SKM-1 (cell line): ENCODE results near the gene FAM25G.
"Not testable (repeated sequence)": the region's sequence is repeated elsewhere in the genome, so short reads cannot be mapped to it uniquely, and the experiment has no call there.

Experiments used
- DNase-seq: peaks from one replicate; lab custom pipeline; 2025; ENCODE audit not compliant: unreplicated experiment; lab: John Stamatoyannopoulos, UW

Gene FAM25G

GRCh38 chr10:47465216-47465917 lies 26.1 kb downstream of the FAM25G start:
- DNase-seq = not testable (repeated sequence)

- DNase-seq = not testable (repeated sequence)
Measured at GRCh38 chr10:47462577-47463358, 28.7 kb downstream of the FAM25G start.

- DNase-seq = not testable (repeated sequence)
Measured at GRCh38 chr10:47461261-47461687, 30.2 kb downstream of the FAM25G start.

GRCh38 chr10:47458466-47459154 lies 32.9 kb downstream of the FAM25G start:
- no peak for DNase-seq

DNA sequence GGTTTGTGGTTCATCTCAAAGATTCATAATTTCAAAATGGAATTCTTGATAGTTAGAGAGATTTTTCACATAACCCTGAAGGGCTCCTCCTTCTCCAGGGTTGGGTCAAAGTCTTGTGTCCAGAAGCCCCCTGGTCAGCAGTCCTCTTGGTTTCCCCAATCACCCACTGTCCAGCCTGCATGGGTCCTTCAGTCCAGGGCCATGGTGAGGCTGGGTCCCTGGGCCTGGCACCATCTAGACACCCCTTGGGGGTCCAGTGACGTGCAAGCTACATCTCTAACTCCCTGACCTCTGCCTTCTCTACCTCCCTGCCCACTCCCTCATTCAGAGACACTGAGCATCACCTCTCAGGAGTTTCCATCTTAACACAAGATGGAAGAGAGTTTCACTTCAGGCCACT lies 33.7 kb downstream of the FAM25G start:
- DNase-seq = no peak

DNA sequence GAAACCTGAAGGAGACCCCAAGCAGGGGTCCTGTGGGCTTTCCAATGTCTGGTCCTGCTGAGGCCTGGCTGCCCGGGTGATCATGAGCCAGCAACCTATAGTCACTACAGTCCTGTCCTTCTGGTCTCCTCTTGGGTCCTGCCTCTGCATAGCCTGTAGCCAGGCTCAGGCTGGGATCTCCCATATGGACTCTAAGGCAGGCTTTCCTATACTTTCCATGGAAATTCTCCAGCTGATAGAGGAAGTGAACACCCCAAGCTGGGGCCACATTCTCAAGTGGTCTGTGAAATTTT lies 34.0 kb downstream of the FAM25G start:
- no peak for DNase-seq

DNA sequence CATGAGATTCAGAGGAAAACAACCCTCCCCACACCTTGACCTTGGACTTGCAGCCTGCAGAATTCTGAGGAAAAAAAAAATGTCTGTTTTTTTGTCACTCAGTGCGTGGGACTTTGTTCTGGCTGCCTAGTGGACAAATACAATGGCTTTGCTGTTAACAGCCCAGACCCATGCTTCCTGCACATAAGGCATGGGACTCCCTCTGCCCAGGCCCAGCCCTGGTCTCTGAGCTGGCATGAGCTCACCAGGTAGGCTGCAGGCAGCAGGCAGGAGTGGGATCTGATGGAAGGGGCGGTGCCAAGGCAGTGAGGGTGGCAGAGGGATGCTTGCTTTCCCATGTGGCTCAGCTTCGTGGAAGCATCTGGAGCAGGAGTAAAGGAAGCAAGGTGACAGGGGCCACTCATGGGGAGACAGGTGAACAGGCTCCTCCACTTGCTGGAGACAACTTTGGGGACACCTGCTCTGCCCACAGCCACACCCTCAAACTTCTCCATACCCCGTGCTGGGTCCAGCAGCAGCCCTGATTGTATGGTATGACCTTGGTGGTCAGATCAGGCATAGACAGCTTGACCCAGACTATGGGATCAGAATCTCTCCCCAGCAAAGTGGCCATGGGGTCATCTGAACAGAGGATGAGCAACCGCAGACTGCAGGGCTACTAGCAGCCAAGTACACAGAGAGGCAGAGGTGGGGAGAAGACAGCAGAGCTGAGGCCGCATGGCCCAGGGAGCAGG lies 34.5 kb downstream of the FAM25G start:
- no peak for DNase-seq

GRCh38 chr10:47456079-47456785 lies 35.3 kb downstream of the FAM25G start:
- DNase-seq = no peak

DNA sequence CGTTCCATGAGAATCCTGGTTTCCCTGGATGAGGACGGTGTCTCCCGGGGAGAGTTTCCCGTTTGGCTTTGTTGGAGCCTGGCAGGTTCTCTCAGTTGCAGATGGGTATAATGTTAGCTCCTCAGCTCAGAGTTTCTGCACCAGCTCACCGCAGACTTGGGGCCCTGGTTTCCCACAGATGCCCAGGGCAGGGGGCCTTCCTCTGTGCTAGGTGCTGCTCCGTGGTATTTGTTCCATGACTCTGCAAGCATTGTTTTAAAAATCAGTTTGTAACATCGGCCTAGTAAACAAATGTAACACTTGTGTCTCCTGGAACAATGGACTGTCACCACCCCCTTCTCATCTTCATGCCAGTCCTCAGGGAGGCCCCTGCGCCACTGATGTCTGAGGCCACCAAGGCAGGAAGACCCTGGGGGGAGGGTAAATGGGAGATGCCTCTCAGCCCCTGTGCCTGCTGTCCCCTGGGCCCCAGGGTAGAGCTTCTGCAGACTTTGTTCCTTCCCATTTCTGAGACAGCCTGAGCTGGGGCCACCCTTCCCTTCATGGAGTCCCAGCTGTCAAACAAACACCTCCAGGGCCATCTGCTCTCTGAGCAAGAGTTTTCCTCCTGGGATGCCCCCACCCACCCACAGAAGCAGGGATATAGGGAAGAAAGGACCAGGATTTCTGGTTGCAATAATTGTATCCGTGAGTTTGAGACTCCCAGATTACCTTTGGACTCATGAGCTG lies 36.0 kb downstream of the FAM25G start:
- not testable (repeated sequence) for DNase-seq

- DNase-seq = no peak
Measured at GRCh38 chr10:47454780-47455058, 36.8 kb downstream of the FAM25G start.

GRCh38 chr10:47454008-47454779 lies 37.3 kb downstream of the FAM25G start:
- DNase-seq = no peak

DNA sequence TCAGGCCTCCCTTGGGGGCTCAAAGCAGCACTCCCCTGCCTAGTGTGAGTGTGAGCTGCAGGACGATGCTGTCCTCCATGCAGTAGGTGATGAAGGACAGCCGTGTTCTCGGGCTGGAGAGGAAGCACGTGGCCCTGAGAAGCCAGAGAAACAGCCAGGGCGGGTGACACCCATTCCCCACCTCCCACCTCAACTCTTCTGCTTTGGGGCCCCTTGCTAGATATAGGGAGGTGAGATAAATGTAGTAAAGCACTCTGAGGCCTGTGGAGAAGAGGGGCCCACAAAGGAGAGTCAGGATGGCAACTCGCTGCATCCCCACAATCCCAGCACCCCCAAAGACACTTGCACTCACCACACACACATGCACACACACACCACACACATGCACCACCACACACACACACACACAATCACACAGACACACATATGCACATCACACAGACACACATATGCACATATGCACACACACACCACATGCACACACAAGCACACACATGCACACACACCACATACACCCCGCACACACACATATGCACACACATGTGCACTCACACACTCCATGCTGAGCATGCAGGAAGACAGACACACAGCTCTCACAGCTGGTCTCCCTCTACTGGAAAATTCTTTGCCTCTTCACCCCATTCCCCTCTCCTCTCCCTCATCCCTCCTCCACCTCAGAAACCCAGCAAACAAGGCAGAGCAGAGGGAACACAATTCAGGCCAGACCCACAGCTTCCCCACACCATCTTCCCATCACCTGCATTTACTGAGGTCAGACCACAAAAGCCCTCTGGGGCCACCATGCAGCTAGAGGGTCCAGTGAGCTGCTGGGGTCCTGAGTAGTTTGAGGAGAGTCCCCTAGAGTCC lies 38.1 kb downstream of the FAM25G start:
- DNase-seq = no peak

- no peak for DNase-seq
Measured at GRCh38 chr10:47452495-47453140, 38.9 kb downstream of the FAM25G start.

GRCh38 chr10:47451998-47452494 lies 39.5 kb downstream of the FAM25G start:
- DNase-seq = no peak

- no peak for DNase-seq
Measured at GRCh38 chr10:47451273-47451997, 40.1 kb downstream of the FAM25G start.

DNA sequence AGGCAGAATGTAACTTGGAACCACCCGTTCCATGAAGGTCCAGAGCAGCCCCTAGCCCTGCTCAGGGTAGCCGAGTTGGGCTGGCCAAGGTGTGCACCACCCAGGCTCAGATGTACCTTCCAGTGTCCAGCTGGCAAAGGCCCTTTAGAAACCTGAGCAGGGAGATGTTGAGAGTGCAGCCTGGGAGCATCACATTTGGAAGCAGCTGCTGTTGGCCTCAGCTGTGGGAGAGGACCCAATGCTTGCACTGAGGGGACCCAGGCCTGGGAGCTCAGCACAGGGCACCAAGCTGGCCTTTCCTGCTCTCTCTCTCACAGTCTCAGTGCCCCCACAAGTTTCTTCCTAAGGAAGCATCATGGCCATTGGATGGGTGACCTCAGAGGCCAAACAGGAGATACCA lies 41.1 kb downstream of the FAM25G start:
- no peak for DNase-seq

GRCh38 chr10:47449979-47450378 lies 41.5 kb downstream of the FAM25G start:
- no peak for DNase-seq
